ENCODE data around the gene HOXA9. TPM values are rescaled to one million over a fixed set of nuclear protein-coding genes. Genes with fewer than 3 reads are reported as not detected.

Gene HOXA9
- total and polyA plus RNA-seq, 3 donors from 2014 or later, result 0.25 to 1.0 (median 0.39) TPM

DNA sequence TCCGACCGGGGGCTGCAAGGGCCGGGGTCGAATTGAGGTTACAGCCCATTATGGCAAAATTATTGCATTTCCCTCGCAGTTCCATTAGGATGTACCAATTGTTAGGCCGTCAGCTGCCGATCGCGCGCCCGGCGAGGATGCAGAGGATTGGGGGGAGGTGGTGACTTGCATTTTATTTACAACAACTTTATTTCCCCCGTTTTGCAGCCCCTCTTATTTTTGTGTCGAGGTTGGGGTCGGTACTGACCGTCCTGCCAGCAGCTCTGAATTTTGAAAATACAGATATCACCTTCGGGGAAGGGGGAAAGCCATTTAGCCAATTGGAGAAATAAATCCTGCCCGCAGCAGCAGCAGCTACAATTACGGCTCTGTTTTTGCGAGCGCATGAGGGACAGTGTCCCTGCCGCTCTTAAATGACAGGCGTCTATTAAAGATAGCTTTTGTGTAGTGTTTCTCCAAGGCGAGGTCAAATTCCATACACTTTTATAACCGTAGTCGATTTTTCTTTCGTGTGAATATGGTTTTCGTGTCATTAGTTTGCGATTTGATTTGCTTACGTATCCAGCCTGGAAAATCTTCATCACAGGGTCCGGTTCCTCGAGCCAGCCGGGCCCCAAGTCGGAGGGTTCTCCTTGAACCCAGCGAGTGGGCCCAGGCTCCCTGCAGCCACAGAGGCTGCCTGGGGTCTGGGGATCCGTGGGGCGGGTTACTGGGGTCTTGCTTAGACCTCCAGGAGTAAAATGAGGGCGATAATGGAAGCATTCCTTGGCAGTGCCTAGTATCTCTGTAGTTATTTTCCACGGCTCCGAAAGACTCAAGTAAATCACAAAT, 21.2 kb downstream of the HOXA9 start:
- H3K4me3 ChIP-seq, result peak overlapping the region in 1 of 2 donors; percentile 46
- TF ChIP-seq POLR2A (IDR thresholded peaks at IDR 0.05), result no peak
- TF ChIP-seq, protein P1, sequence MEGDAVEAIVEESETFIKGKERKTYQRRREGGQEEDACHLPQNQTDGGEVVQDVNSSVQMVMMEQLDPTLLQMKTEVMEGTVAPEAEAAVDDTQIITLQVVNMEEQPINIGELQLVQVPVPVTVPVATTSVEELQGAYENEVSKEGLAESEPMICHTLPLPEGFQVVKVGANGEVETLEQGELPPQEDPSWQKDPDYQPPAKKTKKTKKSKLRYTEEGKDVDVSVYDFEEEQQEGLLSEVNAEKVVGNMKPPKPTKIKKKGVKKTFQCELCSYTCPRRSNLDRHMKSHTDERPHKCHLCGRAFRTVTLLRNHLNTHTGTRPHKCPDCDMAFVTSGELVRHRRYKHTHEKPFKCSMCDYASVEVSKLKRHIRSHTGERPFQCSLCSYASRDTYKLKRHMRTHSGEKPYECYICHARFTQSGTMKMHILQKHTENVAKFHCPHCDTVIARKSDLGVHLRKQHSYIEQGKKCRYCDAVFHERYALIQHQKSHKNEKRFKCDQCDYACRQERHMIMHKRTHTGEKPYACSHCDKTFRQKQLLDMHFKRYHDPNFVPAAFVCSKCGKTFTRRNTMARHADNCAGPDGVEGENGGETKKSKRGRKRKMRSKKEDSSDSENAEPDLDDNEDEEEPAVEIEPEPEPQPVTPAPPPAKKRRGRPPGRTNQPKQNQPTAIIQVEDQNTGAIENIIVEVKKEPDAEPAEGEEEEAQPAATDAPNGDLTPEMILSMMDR (IDR thresholded peaks at IDR 0.05), result no peak
- H3K9me3 ChIP-seq, result no peaks in the 10 kb centered on the region
- no peak overlapping the region for H3K27ac ChIP-seq
- H3K36me3 ChIP-seq (ENCODE audit: low read depth, missing control alignments), result no peaks in the 10 kb centered on the region
- 24 to 30% methylated on average over 35 to 40 of the region's 40 CpGs for WGBS, 2 donors
- intact Hi-C loops (cut with DNase I; ENCODE audit: low total_unique reads), result no loop called here
- H3K27me3 ChIP-seq, result no peaks in the 10 kb centered on the region
- peak; percentile 7 for DNase-seq
- H3K4me1 ChIP-seq, result peaks cover 4% of the 10 kb centered on the region

DNA sequence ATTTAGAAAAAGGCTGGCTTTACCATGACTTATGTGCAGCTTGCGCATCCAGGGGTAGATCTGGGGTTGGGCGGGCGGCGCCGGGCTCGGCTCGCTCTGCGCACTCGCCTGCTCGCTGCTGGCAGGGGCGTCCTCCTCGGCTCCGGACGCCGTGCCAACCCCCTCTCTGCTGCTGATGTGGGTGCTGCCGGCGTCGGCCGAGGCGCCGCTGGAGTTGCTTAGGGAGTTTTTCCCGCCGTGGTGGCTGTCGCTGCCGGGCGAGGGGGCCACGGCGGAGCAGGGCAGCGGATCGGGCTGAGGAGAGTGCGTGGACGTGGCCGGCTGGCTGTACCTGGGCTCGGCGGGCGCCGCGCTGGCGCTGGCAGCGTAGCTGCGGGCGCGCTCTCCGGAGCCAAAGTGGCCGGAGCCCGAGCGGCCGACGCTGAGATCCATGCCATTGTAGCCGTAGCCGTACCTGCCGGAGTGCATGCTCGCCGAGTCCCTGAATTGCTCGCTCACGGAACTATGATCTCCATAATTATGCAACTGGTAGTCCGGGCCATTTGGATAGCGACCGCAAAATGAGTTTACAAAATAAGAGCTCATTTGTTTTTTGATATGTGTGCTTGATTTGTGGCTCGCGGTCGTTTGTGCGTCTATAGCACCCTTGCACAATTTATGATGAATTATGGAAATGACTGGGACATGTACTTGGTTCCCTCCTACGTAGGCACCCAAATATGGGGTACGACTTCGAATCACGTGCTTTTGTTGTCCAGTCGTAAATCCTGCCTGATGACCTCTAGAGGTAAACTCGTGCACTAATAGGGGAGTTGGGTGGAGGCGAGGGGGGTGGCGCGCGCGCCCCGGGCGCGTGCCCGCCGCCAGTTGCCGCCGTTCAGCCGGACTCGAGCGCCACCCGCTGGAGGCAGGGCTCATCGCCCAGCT, 22.1 kb downstream of the HOXA9 start, which contains the start of gene HOXA5:
HOXA5 (minus strand) TSS at position 659 of the 927 bp plus-strand sequence; CDS start at position 585, 74 bp downstream.
- 10% methylated on average over 17 to 78 of the region's 86 CpGs for WGBS, 2 donors
- Histone ChIP-seq H3K4me1 (peaks cover 4% of the 10 kb centered on the region), H3K27me3 (no peaks in the 10 kb centered on the region), H3K9me3 (no peaks in the 10 kb centered on the region), H3K27ac (no peak within 1 kb of the TSS), H3K36me3 (ENCODE audit: low read depth, missing control alignments) (no peaks in the 10 kb centered on the region), H3K4me3 (peak within 1 kb of the TSS; percentile 25 to 46)
- TF ChIP-seq, protein P1 (IDR thresholded peaks at IDR 0.05), result peak; percentile 29 to 75 (median 45)
- TF ChIP-seq POLR2A (IDR thresholded peaks at IDR 0.05), result no peak
- intact Hi-C loops (cut with DNase I; ENCODE audit: low total_unique reads), result no loop called here
- peak; percentile 72 for DNase-seq

DNA sequence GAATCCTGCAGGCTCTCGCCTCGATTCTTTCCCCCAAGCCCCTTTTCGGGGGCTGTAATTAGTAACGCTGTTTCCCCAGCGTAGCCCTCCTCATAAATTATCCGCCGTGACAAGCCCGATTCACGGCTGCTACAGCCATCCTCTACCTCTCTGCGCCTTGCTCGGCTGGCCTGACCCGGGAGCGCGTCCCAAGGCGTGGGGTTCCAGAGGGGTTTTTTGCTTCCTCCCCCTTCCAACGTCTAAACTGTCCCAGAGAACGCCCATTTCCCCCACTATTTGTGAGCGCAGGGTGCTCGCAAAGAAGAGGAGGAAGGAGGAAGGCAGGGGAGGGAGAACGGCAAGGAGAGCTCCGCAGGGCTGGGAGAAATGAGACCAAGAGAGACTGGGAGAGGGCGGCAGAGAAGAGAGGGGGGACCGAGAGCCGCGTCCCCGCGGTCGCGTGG, 22.7 kb downstream of the HOXA9 start:
- H3K4me3 ChIP-seq, result peak overlapping the region; percentile 25 to 46
- no peaks in the 10 kb centered on the region for H3K9me3 ChIP-seq
- H3K4me1 ChIP-seq, result peaks cover 4% of the 10 kb centered on the region
- WGBS, 2 donors, result 12 to 18% methylated on average over 28 to 29 of the region's 29 CpGs
- intact Hi-C loops (cut with DNase I; ENCODE audit: low total_unique reads), result no loop called here
- H3K27me3 ChIP-seq, result no peaks in the 10 kb centered on the region
- no peaks in the 10 kb centered on the region for H3K36me3 ChIP-seq (ENCODE audit: low read depth, missing control alignments)
- DNase-seq, result peak; percentile 12
- TF ChIP-seq, protein P1 (IDR thresholded peaks at IDR 0.05), result no peak
- no peak for TF ChIP-seq POLR2A (IDR thresholded peaks at IDR 0.05)
- H3K27ac ChIP-seq, result no peak overlapping the region

DNA sequence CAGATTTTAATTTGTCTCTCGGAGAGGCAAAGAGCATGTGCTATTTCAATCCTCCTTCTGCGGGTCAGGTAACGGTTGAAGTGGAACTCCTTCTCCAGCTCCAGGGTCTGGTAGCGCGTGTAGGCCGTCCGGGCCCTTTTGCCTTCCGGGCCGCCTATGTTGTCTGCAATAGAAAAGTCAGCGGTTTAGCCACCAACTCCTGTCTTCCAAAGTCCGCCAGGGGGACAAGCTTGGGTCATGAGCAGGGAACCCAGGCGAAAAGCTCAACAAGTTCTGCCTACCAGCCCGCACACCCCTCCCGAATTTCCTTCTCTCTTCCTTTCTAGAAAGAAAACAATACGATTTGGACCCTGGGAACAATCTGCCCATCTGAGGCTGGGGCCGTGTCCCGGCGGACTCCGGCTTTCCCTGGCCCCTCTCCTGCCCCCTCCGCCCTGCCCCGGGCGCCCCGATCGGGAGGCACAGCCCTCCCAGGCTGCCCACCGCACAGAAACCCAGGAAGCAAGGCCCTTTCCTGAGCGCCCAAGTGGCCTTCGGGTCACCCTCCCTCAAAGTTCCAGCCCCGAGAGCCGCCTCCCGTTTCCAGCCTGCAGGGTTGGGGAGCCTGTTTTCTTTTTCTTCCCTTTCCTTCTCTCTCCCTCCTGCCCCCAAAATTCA, 23.3 kb downstream of the HOXA9 start:
- DNase-seq, result peak; percentile 13
- Histone ChIP-seq H3K4me3 (peak overlapping the region in 1 of 2 donors; percentile 46), H3K36me3 (ENCODE audit: low read depth, missing control alignments) (no peaks in the 10 kb centered on the region), H3K9me3 (no peaks in the 10 kb centered on the region), H3K27me3 (no peaks in the 10 kb centered on the region), H3K4me1 (peaks cover 4% of the 10 kb centered on the region), H3K27ac (no peak overlapping the region)
- no peak for TF ChIP-seq POLR2A (IDR thresholded peaks at IDR 0.05)
- TF ChIP-seq, protein P1 (IDR thresholded peaks at IDR 0.05), result no peak
- WGBS, 2 donors, result 28 to 34% methylated on average over 28 to 30 of the region's 30 CpGs
- intact Hi-C loops (cut with DNase I; ENCODE audit: low total_unique reads), result no loop called here

Data from testis (tissue), 3 donors.